ENCODE results near the gene LCN6.

DNA sequence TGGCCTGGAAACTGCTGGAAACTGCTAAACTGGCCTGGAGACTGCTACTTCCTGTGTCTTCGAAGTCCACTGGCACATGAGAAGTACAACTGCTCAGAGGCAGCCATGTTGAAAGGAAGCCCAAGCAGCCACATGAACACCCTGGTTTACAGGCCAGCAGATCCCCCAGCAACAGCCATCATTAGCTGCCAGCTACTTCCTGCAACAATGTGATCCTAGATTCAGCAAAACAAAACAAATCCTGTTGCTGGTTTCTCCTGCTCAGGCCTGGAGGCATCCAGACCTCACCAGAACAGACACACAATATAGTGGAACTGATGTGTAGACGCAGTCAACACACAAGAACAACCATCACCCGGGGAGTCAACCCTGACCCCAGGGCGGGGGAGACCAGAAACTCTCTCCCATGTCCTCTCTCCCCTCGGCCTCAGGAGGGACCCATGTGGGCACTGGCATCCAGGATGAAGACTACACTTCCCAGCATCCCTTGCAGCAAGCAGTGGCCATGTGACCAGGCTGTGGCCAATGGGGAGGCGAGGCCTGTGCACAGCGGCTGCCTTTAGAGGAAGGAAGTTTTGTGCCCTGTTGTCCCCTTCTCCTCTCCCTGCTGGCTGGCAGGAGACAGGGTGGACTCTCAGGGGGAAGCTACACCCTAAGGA lies 25.2 kb upstream of the LCN6 start:
- TF ChIP-seq ZBTB21 (CRISPR knock-in tag; IDR thresholded peaks at IDR 0.05; ENCODE audit: borderline replicate concordance): no peak
- TF ChIP-seq, protein P1, sequence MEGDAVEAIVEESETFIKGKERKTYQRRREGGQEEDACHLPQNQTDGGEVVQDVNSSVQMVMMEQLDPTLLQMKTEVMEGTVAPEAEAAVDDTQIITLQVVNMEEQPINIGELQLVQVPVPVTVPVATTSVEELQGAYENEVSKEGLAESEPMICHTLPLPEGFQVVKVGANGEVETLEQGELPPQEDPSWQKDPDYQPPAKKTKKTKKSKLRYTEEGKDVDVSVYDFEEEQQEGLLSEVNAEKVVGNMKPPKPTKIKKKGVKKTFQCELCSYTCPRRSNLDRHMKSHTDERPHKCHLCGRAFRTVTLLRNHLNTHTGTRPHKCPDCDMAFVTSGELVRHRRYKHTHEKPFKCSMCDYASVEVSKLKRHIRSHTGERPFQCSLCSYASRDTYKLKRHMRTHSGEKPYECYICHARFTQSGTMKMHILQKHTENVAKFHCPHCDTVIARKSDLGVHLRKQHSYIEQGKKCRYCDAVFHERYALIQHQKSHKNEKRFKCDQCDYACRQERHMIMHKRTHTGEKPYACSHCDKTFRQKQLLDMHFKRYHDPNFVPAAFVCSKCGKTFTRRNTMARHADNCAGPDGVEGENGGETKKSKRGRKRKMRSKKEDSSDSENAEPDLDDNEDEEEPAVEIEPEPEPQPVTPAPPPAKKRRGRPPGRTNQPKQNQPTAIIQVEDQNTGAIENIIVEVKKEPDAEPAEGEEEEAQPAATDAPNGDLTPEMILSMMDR (IDR thresholded peaks at IDR 0.05): no peak

All from WTC11 (cell line).